ENCODE measurements around the gene GRM1. TPM values are rescaled to one million over a fixed set of nuclear protein-coding genes. Genes with fewer than 3 reads are reported as not detected.

The GRM1 gene
- total and polyA plus RNA-seq, 2 experiments from 2014 or later: 0.29 to 0.63 TPM

GRCh38 chr6:146358431-146359046 lies 329.7 kb downstream of the GRM1 start:
- DNase-seq (ENCODE audit: low spot score) (no peak), ATAC-seq (no peak)
- Histone ChIP-seq H3K79me2 (replicated peaks; ENCODE audit: insufficient read depth) (no peaks in the 10 kb centered on the region), H3K36me3 (ENCODE audit: insufficient read depth) (no peaks in the 10 kb centered on the region), H2AFZ (0 out of 2 replicates have a peak overlapping the region, but pooled peaks have one; percentile 18), H3K27me3 (ENCODE audit: insufficient read depth) (no peaks in the 10 kb centered on the region), H3K4me2 (no peak overlapping the region), H3F3A (replicated peaks; ENCODE audit: low read depth) (no peaks in the 10 kb centered on the region), H3K27ac (ENCODE audit: low read depth) (no peak overlapping the region), H3K4me1 (ENCODE audit: insufficient read depth) (peaks cover 33% of the 10 kb centered on the region), H3K4me3 (no peak overlapping the region), H3K9me2 (ENCODE audit: insufficient read depth) (0 out of 2 replicates have a peak, but pooled peaks cover 2% of the 10 kb centered on the region), H4K20me1 (replicated peaks; ENCODE audit: insufficient read depth) (no peaks in the 10 kb centered on the region)
- TF ChIP-seq CREB1 (CRISPR knock-in tag; IDR thresholded peaks at IDR 0.05; ENCODE audit: low read depth) (no peak), JUNB (IDR thresholded peaks at IDR 0.05; ENCODE audit: unreplicated experiment) (no peak)
- H3K4me1 Mint-ChIP-seq: peaks cover 37% of the 10 kb centered on the region
- no peak overlapping the region for H3K27ac Mint-ChIP-seq
- no peak overlapping the region for H3K4me3 Mint-ChIP-seq
- peaks cover 2% of the 10 kb centered on the region for H3K27me3 Mint-ChIP-seq (ENCODE audit: insufficient read depth, low read depth, poor library complexity)
- H3K9me3 Mint-ChIP-seq: no peaks in the 10 kb centered on the region
- H3K36me3 Mint-ChIP-seq (ENCODE audit: low read depth): no peaks in the 10 kb centered on the region

DNA sequence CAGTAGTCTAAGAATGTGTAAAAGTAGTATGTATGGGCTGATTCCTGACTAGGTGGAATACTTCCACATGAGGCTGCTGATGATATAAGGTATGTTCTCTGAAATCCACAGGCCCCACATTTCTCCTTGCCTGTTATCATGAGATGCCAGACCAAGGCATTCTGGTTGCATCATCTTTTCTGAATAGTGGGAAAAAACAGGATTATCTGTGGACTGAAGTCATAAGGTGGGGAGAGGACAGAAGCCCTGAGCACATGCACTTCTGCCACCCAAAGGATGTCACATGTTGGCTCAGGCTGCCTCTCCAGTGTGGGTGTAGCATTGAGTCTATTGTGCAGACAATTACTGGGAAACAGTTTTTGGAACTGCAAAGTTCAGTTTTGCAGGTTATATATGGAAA lies 330.3 kb downstream of the GRM1 start:
- Histone ChIP-seq H2AFZ (no peak overlapping the region), H3K36me3 (ENCODE audit: insufficient read depth) (no peaks in the 10 kb centered on the region), H4K20me1 (replicated peaks; ENCODE audit: insufficient read depth) (no peaks in the 10 kb centered on the region), H3K4me3 (no peak overlapping the region), H3K27ac (ENCODE audit: low read depth) (no peak overlapping the region), H3K79me2 (replicated peaks; ENCODE audit: insufficient read depth) (no peaks in the 10 kb centered on the region), H3K9me2 (ENCODE audit: insufficient read depth) (0 out of 2 replicates have a peak, but pooled peaks cover 2% of the 10 kb centered on the region), H3K4me1 (ENCODE audit: insufficient read depth) (peaks cover 33% of the 10 kb centered on the region), H3K27me3 (ENCODE audit: insufficient read depth) (no peaks in the 10 kb centered on the region), H3F3A (replicated peaks; ENCODE audit: low read depth) (no peaks in the 10 kb centered on the region), H3K4me2 (no peak overlapping the region)
- DNase-seq (ENCODE audit: low spot score) (no peak), ATAC-seq (no peak)
- Mint-ChIP-seq H3K27ac (no peak overlapping the region), H3K4me1 (peaks cover 37% of the 10 kb centered on the region), H3K4me3 (no peak overlapping the region), H3K36me3 (ENCODE audit: low read depth) (no peaks in the 10 kb centered on the region), H3K9me3 (no peaks in the 10 kb centered on the region), H3K27me3 (ENCODE audit: insufficient read depth, low read depth, poor library complexity) (peaks cover 2% of the 10 kb centered on the region)
- no peak for TF ChIP-seq ZNF331 (CRISPR knock-in tag; IDR thresholded peaks at IDR 0.05; ENCODE audit: low read depth)
- TF ChIP-seq ETS1 (IDR thresholded peaks at IDR 0.05): no peak
- no peak for TF ChIP-seq POLR2AphosphoS5 (IDR thresholded peaks at IDR 0.05; ENCODE audit: low read depth)
- no peak for TF ChIP-seq STAT1 (IDR thresholded peaks at IDR 0.05; ENCODE audit: unreplicated experiment)
- TF ChIP-seq ZNF462 (CRISPR knock-in tag; IDR thresholded peaks at IDR 0.05): no peak
- no peak for TF ChIP-seq NANOG (IDR thresholded peaks at IDR 0.05; ENCODE audit: borderline replicate concordance)
- TF ChIP-seq, protein P1, sequence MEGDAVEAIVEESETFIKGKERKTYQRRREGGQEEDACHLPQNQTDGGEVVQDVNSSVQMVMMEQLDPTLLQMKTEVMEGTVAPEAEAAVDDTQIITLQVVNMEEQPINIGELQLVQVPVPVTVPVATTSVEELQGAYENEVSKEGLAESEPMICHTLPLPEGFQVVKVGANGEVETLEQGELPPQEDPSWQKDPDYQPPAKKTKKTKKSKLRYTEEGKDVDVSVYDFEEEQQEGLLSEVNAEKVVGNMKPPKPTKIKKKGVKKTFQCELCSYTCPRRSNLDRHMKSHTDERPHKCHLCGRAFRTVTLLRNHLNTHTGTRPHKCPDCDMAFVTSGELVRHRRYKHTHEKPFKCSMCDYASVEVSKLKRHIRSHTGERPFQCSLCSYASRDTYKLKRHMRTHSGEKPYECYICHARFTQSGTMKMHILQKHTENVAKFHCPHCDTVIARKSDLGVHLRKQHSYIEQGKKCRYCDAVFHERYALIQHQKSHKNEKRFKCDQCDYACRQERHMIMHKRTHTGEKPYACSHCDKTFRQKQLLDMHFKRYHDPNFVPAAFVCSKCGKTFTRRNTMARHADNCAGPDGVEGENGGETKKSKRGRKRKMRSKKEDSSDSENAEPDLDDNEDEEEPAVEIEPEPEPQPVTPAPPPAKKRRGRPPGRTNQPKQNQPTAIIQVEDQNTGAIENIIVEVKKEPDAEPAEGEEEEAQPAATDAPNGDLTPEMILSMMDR (conservative IDR thresholded peaks at IDR 0.05; ENCODE audit: low read depth in 2 of 2): no peak
- no peak for TF ChIP-seq ZNF114 (CRISPR knock-in tag; IDR thresholded peaks at IDR 0.05)
